ENCODE measurements around the gene BDNF. TPM values are rescaled to one million over a fixed set of nuclear protein-coding genes. Genes with fewer than 3 reads are reported as not detected.

Gene BDNF
- total RNA-seq, 1 donor from 2014 or later, result 3.1 TPM

GRCh38 chr11:27627979-27628378 lies 72.3 kb downstream of the BDNF start:
- no peaks in the 10 kb centered on the region for H3K27me3 ChIP-seq (ENCODE audit: low read depth)
- no peak for TF ChIP-seq CTCF (IDR thresholded peaks at IDR 0.05; ENCODE audit: borderline replicate concordance)
- H3K36me3 ChIP-seq, result no peaks in the 10 kb centered on the region
- H3K4me3 ChIP-seq, result no peak overlapping the region
- H3K4me1 ChIP-seq, result peaks cover 2% of the 10 kb centered on the region
- H3K9me3 ChIP-seq (replicated peaks), result no peaks in the 10 kb centered on the region
- intact Hi-C loops (cut with micrococcal nuclease), result no loop called here
- DNase-seq, result no peak
- no peak overlapping the region for H3K27ac ChIP-seq (replicated peaks)

DNA sequence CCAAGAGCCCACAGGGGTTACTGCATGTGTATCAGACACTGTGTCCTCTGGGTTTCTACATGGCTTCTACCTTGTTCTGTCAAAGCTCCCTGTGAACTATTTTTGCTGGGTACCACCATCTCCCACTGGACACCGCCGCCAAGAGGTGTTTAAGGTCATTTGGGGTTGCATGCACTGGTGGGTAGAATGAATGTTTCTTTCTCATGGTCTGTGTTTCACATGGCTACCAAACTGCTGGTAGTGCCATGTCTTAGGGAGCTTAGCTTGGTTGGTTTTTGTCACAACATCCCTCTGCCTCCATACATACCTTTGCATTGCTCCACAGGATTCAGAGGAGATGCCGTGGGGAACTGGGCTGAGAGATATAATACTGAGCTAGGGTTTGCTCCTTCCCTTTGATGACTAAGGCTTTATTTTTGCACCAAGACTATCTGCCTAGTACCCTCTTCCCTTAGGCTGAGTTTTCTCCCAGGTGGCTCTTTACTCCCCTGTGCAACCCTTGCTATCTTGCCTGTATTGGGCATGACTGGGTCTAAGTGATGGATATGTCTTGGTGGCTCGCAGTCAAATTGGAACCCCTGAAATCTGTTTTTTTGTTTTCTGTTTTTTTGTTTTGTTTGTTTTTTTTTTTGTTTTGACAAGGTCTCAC lies 73.2 kb downstream of the BDNF start:
- H3K27ac ChIP-seq (replicated peaks), result no peak overlapping the region
- no peaks in the 10 kb centered on the region for H3K9me3 ChIP-seq (replicated peaks)
- H3K36me3 ChIP-seq, result no peaks in the 10 kb centered on the region
- no peaks in the 10 kb centered on the region for H3K27me3 ChIP-seq (ENCODE audit: low read depth)
- no peak for DNase-seq
- no peak overlapping the region for H3K4me3 ChIP-seq
- no peak for TF ChIP-seq CTCF (IDR thresholded peaks at IDR 0.05; ENCODE audit: borderline replicate concordance)
- peaks cover 11% of the 10 kb centered on the region for H3K4me1 ChIP-seq
- intact Hi-C loops (cut with micrococcal nuclease), result no loop called here

DNA sequence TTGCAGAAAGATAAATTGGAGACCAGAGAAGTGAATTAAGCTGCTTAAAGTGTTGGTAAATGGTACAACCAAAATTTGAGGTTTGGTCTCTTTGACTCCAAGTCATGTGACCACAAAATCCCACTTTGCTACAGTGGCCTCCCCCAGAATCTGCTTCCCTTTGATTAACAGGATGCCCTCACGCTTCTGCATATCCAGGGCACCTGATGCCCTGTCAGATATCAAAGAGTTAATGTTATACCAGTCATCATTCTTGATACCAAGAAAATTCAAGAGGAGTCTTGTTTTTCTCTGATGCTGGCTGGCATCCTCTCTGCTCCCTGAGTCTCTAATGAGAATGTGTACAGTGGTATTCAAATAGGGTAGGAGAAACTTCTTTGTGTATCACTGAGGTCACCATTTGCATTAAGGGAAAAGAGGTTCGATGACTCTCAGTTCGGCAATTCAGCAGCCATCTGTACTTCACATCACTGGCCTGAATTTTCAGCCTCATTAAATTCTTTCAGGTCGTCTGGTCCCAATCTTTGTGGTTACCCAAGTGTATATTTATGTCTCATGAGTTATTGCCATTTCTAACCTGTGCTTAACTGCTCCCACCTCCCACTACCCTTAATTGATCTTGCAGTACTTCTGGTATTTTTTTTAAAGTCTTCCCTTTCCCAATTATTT lies 73.9 kb downstream of the BDNF start:
- intact Hi-C loops (cut with micrococcal nuclease), result no loop called here
- DNase-seq, result no peak
- H3K9me3 ChIP-seq (replicated peaks), result no peaks in the 10 kb centered on the region

GRCh38 chr11:27625347-27625912 lies 74.8 kb downstream of the BDNF start:
- H3K36me3 ChIP-seq, result no peaks in the 10 kb centered on the region
- H3K4me3 ChIP-seq, result no peak overlapping the region
- H3K4me1 ChIP-seq, result peaks cover 24% of the 10 kb centered on the region
- no peak for DNase-seq
- no peaks in the 10 kb centered on the region for H3K9me3 ChIP-seq (replicated peaks)
- intact Hi-C loops (cut with micrococcal nuclease), result no loop called here
- H3K27me3 ChIP-seq (ENCODE audit: low read depth), result no peaks in the 10 kb centered on the region
- H3K27ac ChIP-seq (replicated peaks), result no peak overlapping the region
- TF ChIP-seq CTCF (IDR thresholded peaks at IDR 0.05; ENCODE audit: borderline replicate concordance), result no peak

More for the DNA sequence above, 73.9 kb downstream of the BDNF start:
- H3K27me3 ChIP-seq (ENCODE audit: low read depth), result no peaks in the 10 kb centered on the region
- H3K27ac ChIP-seq (replicated peaks), result no peak overlapping the region
- no peaks in the 10 kb centered on the region for H3K36me3 ChIP-seq
- peaks cover 18% of the 10 kb centered on the region for H3K4me1 ChIP-seq
- no peak overlapping the region for H3K4me3 ChIP-seq
- TF ChIP-seq CTCF (IDR thresholded peaks at IDR 0.05; ENCODE audit: borderline replicate concordance), result no peak

- no peaks in the 10 kb centered on the region for H3K27me3 ChIP-seq (ENCODE audit: low read depth)
- intact Hi-C loops (cut with micrococcal nuclease), result no loop called here
- H3K4me1 ChIP-seq, result peaks cover 24% of the 10 kb centered on the region
- TF ChIP-seq CTCF (IDR thresholded peaks at IDR 0.05; ENCODE audit: borderline replicate concordance), result no peak
- no peak overlapping the region for H3K27ac ChIP-seq (replicated peaks)
- no peak overlapping the region for H3K4me3 ChIP-seq
- no peak for DNase-seq
- H3K36me3 ChIP-seq, result no peaks in the 10 kb centered on the region
- H3K9me3 ChIP-seq (replicated peaks), result no peaks in the 10 kb centered on the region
Observed at GRCh38 chr11:27623945-27624523, 76.2 kb downstream of the BDNF start.
